Measurements from ENCODE around the gene SYNE2.

Gene SYNE2

DNA sequence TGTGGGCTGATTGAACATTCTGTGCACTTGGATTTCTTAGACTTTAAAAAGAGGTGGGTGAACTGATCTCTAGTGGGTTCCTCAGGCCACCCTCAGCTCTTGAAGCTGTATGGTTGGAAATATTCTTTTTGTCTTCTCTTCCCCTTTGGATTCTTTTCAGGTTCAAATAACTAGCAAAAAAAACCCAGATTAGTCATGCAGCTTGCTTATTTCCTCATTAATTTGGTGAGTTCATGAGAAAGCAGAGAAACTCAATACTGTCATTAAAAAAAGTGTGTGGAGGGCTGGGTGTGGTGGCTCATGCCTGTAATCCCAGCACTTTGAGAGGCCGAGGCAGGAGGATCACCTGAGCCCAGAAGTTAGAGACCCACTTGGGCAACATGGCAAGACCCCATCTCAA is 258.0 kb downstream of the SYNE2 start:
- Histone ChIP-seq H3K9me3 (ENCODE audit: control insufficient read depth, insufficient read depth, low read length) (no peaks in the 10 kb centered on the region), H3K27me3 (ENCODE audit: control insufficient read depth, low read length) (no peaks in the 10 kb centered on the region), H4K20me1 (ENCODE audit: control insufficient read depth, insufficient read depth, low read depth, low read length) (no peaks in the 10 kb centered on the region), H3K4me2 (ENCODE audit: low read length) (no peak overlapping the region), H3K79me2 (ENCODE audit: control insufficient read depth, low read length) (no peaks in the 10 kb centered on the region), H3K4me3 (ENCODE audit: low read length) (no peak overlapping the region), H3K9me2 (replicated peaks; ENCODE audit: control insufficient read depth, low read length) (no peaks in the 10 kb centered on the region), H3K36me3 (ENCODE audit: control insufficient read depth, low read length) (peaks cover 87% of the 10 kb centered on the region), H3F3A (ENCODE audit: control insufficient read depth, insufficient read depth) (peaks cover 2% of the 10 kb centered on the region; the same call in 1 of the 2 replicates), H3K4me1 (ENCODE audit: control insufficient read depth, low read length) (no peaks in the 10 kb centered on the region; the same call in 1 of the 2 replicates), H3K27ac (ENCODE audit: low read depth, low read length) (no peak overlapping the region)
- TF ChIP-seq, protein P1, sequence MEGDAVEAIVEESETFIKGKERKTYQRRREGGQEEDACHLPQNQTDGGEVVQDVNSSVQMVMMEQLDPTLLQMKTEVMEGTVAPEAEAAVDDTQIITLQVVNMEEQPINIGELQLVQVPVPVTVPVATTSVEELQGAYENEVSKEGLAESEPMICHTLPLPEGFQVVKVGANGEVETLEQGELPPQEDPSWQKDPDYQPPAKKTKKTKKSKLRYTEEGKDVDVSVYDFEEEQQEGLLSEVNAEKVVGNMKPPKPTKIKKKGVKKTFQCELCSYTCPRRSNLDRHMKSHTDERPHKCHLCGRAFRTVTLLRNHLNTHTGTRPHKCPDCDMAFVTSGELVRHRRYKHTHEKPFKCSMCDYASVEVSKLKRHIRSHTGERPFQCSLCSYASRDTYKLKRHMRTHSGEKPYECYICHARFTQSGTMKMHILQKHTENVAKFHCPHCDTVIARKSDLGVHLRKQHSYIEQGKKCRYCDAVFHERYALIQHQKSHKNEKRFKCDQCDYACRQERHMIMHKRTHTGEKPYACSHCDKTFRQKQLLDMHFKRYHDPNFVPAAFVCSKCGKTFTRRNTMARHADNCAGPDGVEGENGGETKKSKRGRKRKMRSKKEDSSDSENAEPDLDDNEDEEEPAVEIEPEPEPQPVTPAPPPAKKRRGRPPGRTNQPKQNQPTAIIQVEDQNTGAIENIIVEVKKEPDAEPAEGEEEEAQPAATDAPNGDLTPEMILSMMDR (IDR thresholded peaks at IDR 0.05; ENCODE audit: low read depth, low read length, poor library complexity, severe bottlenecking) = no peak
- TF ChIP-seq EZH2phosphoT487 (IDR thresholded peaks at IDR 0.05; ENCODE audit: borderline replicate concordance, low read length) = no peak

DNA sequence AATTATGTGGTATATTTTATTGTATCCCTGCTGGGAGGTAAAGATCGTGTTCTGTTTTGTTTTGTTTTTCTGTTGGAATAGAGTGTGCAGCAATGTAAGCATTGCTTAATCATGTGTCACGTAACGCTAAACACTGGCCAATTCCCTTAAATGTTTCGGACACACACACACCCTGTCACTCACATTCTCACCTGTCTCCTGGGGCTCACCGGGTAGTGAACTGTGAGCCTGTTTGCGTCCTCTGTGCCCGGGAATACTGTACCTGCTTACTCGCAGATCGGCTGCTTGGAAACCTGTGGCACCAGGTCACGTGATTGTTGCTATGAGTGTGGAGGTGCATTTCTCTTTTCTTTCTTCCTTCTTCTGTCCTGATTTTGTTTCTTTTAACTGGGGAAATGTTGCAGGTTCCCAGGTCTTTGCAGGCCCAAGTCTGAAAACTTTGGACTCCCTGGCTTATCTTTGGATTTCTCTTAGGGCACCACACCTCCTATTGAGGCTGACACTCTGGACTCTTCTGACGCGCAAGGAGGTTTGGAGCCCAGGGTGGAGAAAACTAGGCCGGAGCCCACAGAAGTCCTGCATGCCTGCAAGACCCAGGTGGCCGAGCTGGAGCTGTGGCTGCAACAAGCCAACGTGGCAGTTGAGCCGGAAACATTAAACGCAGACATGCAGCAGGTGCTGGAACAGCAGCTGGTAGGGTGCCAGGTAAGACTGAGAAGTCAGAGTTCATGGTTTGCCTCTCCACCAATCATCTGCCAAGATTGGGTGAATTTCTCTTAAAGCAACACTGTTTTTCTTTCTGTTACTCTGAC is 260.3 kb downstream of the SYNE2 start:
- H3K9me3 ChIP-seq (ENCODE audit: control insufficient read depth, insufficient read depth, low read length) = no peaks in the 10 kb centered on the region
- no peak overlapping the region for H3K27ac ChIP-seq (ENCODE audit: low read depth, low read length)
- no peaks in the 10 kb centered on the region; the same call in 1 of the 2 replicates for H3K4me1 ChIP-seq (ENCODE audit: control insufficient read depth, low read length)
- H3F3A ChIP-seq (ENCODE audit: control insufficient read depth, insufficient read depth) = peaks cover 2% of the 10 kb centered on the region; the same call in 1 of the 2 replicates
- no peaks in the 10 kb centered on the region for H3K79me2 ChIP-seq (ENCODE audit: control insufficient read depth, low read length)
- H3K4me3 ChIP-seq (ENCODE audit: low read length) = no peak overlapping the region
- no peak for TF ChIP-seq EZH2phosphoT487 (IDR thresholded peaks at IDR 0.05; ENCODE audit: borderline replicate concordance, low read length)
- TF ChIP-seq, protein P1 (IDR thresholded peaks at IDR 0.05; ENCODE audit: low read depth, low read length, poor library complexity, severe bottlenecking) = no peak
- H4K20me1 ChIP-seq (ENCODE audit: control insufficient read depth, insufficient read depth, low read depth, low read length) = no peaks in the 10 kb centered on the region
- no peaks in the 10 kb centered on the region for H3K27me3 ChIP-seq (ENCODE audit: control insufficient read depth, low read length)
- no peak overlapping the region for H3K4me2 ChIP-seq (ENCODE audit: low read length)
- peaks cover 82% of the 10 kb centered on the region for H3K36me3 ChIP-seq (ENCODE audit: control insufficient read depth, low read length)
- H3K9me2 ChIP-seq (replicated peaks; ENCODE audit: control insufficient read depth, low read length) = no peaks in the 10 kb centered on the region

DNA sequence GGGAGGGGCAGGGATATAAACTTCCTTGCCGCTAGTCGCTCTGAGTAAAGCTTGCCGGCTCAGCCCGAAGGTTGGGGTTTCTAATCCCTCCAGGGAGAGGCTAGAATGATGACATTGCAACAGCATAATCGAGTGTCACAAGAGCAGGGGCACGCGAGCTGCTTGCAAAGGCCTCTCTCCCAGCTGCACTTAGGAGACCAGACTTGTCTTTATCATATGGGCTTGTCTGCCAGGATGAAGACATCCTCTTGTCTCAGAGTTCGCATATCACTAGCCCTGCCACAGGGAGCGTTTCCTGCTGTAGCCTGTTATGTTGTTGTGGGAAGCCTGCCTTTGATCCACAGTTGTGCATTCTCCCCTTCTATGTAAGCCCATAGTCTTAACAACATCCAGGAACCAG is 261.4 kb downstream of the SYNE2 start:
- Histone ChIP-seq H3K27me3 (ENCODE audit: control insufficient read depth, low read length) (no peaks in the 10 kb centered on the region), H4K20me1 (ENCODE audit: control insufficient read depth, insufficient read depth, low read depth, low read length) (no peaks in the 10 kb centered on the region), H3K4me3 (ENCODE audit: low read length) (no peak overlapping the region), H3K9me3 (ENCODE audit: control insufficient read depth, insufficient read depth, low read length) (no peaks in the 10 kb centered on the region), H3K27ac (ENCODE audit: low read depth, low read length) (no peak overlapping the region), H3K9me2 (replicated peaks; ENCODE audit: control insufficient read depth, low read length) (no peaks in the 10 kb centered on the region), H3K4me2 (ENCODE audit: low read length) (no peak overlapping the region), H3K36me3 (ENCODE audit: control insufficient read depth, low read length) (peaks cover 83% of the 10 kb centered on the region), H3F3A (ENCODE audit: control insufficient read depth, insufficient read depth) (peaks cover 2% of the 10 kb centered on the region; the same call in 1 of the 2 replicates), H3K4me1 (ENCODE audit: control insufficient read depth, low read length) (no peaks in the 10 kb centered on the region; the same call in 1 of the 2 replicates), H3K79me2 (ENCODE audit: control insufficient read depth, low read length) (no peaks in the 10 kb centered on the region)
- TF ChIP-seq, protein P1 (IDR thresholded peaks at IDR 0.05; ENCODE audit: low read depth, low read length, poor library complexity, severe bottlenecking) = no peak
- no peak for TF ChIP-seq EZH2phosphoT487 (IDR thresholded peaks at IDR 0.05; ENCODE audit: borderline replicate concordance, low read length)
